ENCODE data around the gene HLA-DPA1.

The HLA-DPA1 gene

GRCh38 chr6:33061987-33062386, 11.5 kb downstream of the HLA-DPA1 start:
- DNase-seq: no peak

GRCh38 chr6:33057222-33058150, 16.0 kb downstream of the HLA-DPA1 start:
- DNase-seq: no peak

GRCh38 chr6:33053230-33053629, 20.2 kb downstream of the HLA-DPA1 start:
- no peak for DNase-seq

GRCh38 chr6:33052627-33053026, 20.8 kb downstream of the HLA-DPA1 start:
- DNase-seq: no peak

GRCh38 chr6:33050014-33050810, 23.2 kb downstream of the HLA-DPA1 start:
- no peak for DNase-seq

- no peak for DNase-seq
Measured at GRCh38 chr6:33049323-33050013, 24.0 kb downstream of the HLA-DPA1 start.

- no peak for DNase-seq
Measured at GRCh38 chr6:33040157-33040556, 33.3 kb downstream of the HLA-DPA1 start.

GRCh38 chr6:33036535-33036934, 36.9 kb downstream of the HLA-DPA1 start:
- no peak for DNase-seq

GRCh38 chr6:33034554-33034953, 38.9 kb downstream of the HLA-DPA1 start:
- no peak for DNase-seq

- DNase-seq: no peak
Measured at GRCh38 chr6:33030245-33030644, 43.2 kb downstream of the HLA-DPA1 start.

GRCh38 chr6:33029328-33030184, 43.9 kb downstream of the HLA-DPA1 start:
- no peak for DNase-seq

- DNase-seq: no peak
Measured at GRCh38 chr6:33028220-33028849, 45.1 kb downstream of the HLA-DPA1 start.

- DNase-seq: no peak
Measured at GRCh38 chr6:33024521-33024920, 48.9 kb downstream of the HLA-DPA1 start.

- DNase-seq: no peak
Measured at GRCh38 chr6:33023536-33023935, 49.9 kb downstream of the HLA-DPA1 start.

- DNase-seq: no peak
Measured at GRCh38 chr6:33021917-33022316, 51.5 kb downstream of the HLA-DPA1 start.

- DNase-seq: no peak
Measured at GRCh38 chr6:33019372-33019771, 54.1 kb downstream of the HLA-DPA1 start.

GRCh38 chr6:33018904-33019303, 54.5 kb downstream of the HLA-DPA1 start:
- DNase-seq: no peak

GRCh38 chr6:33018418-33018817, 55.0 kb downstream of the HLA-DPA1 start:
- no peak for DNase-seq

GRCh38 chr6:33017694-33018353, 55.6 kb downstream of the HLA-DPA1 start:
- no peak for DNase-seq

GRCh38 chr6:33017018-33017417, 56.4 kb downstream of the HLA-DPA1 start:
- no peak for DNase-seq

GRCh38 chr6:33015798-33016197, 57.7 kb downstream of the HLA-DPA1 start:
- no peak for DNase-seq
